ENCODE data around the gene KLF13. TPM values are rescaled to one million over a fixed set of nuclear protein-coding genes. Genes with fewer than 3 reads are reported as not detected.
A peak's percentile ranks its signal among the peaks of the same experiment; 100 is the strongest.

Gene KLF13
- polyA plus RNA-seq, 2 donors = 9.0 to 20.9 TPM

DNA sequence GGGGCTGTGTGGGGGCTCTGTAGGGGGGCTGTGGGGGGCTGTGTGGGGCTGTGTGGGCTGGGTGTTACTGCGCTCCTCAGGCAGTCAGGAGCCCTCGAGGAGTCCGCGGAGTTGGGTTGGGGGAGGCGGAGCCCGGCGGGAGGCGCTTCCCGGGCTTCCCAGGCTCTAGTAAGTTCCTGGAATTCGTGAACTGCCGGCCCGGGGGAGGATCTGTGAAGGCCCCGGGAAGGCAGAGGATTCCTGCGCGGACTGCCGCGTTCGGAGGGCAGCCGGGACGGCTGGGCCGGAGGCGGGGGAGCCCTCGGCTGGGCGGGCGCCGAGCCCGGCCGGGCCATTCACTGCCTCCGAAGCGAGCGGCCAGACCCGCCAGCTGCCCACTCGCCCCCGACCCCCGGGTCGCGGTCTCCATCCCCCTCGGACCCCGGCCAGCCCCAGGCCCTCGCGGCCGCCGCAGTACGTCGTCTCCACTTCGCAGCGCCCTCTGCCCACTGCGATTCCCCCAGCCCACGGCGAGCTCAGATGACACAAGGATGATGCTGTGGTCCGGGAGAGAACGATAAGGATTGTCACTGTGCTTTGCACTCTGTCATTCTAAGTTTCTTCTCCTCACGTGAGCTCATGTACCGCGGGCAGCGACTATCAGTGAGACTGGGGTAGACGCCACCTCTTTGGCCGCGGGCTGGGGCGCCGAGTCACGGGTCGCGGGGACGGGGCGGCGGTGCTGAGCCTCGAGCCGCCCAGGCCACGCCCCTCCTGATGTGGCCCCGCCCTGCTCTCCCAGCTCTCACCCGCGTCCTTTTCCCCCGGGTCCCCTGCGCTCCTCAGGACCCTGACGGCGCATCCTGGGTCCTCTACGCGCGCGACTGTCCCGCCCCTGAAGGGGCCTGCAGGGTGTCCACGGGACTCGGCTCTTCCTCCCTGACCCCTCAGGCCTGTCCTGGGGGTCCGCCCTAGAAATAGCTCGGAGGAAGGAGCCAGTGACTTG is 65.3 kb downstream of the KLF13 start:
- Histone ChIP-seq H3K9me3 (ENCODE audit: control insufficient read depth in 2 of 2, insufficient read depth in 1 of 2, low read depth in 1 of 2, low read length in 1 of 2) (no peaks in the 10 kb centered on the region), H3K27me3 (ENCODE audit: control insufficient read depth in 1 of 2, insufficient read depth in 2 of 2, low read length in 2 of 2) (no peaks in the 10 kb centered on the region), H3K4me3 (ENCODE audit: low read depth in 1 of 2, low read length in 2 of 2) (peak overlapping the region; percentile 45 to 52), H3K27ac (ENCODE audit: low read depth in 2 of 2, low read length in 1 of 2) (peak overlapping the region; percentile 84 to 94), H3K36me3 (ENCODE audit: control insufficient read depth in 2 of 2, insufficient read depth in 2 of 2, low read length in 1 of 2) (no peaks in the 10 kb centered on the region), H3K4me1 (ENCODE audit: control insufficient read depth in 2 of 2, insufficient read depth in 2 of 2, low read length in 1 of 2) (peaks cover 0 to 4% of the 10 kb centered on the region in 2 donors)
- 0% methylated on average over 67 to 86 of the region's 86 CpGs for WGBS, 2 donors

GRCh38 chr15:31392761-31393401 is 66.2 kb downstream of the KLF13 start:
- Histone ChIP-seq H3K27ac (ENCODE audit: low read depth in 2 of 2, low read length in 1 of 2) (peak overlapping the region; percentile 84 to 94), H3K36me3 (ENCODE audit: control insufficient read depth in 2 of 2, insufficient read depth in 2 of 2, low read length in 1 of 2) (no peaks in the 10 kb centered on the region), H3K4me3 (ENCODE audit: low read depth in 1 of 2, low read length in 2 of 2) (peak overlapping the region; percentile 45 to 52), H3K4me1 (ENCODE audit: control insufficient read depth in 2 of 2, insufficient read depth in 2 of 2, low read length in 1 of 2) (peaks cover 0 to 6% of the 10 kb centered on the region in 2 donors), H3K9me3 (ENCODE audit: control insufficient read depth in 2 of 2, insufficient read depth in 1 of 2, low read depth in 1 of 2, low read length in 1 of 2) (no peaks in the 10 kb centered on the region), H3K27me3 (ENCODE audit: control insufficient read depth in 1 of 2, insufficient read depth in 2 of 2, low read length in 2 of 2) (no peaks in the 10 kb centered on the region)
- WGBS, 2 donors = 6 to 12% methylated on average over 35 to 43 of the region's 43 CpGs

GRCh38 chr15:31393444-31394091 is 66.9 kb downstream of the KLF13 start:
- no peaks in the 10 kb centered on the region for H3K27me3 ChIP-seq (ENCODE audit: control insufficient read depth in 1 of 2, insufficient read depth in 2 of 2, low read length in 2 of 2)
- peak overlapping the region in 1 of 2 donors; percentile 8 for H3K27ac ChIP-seq (ENCODE audit: low read depth in 2 of 2, low read length in 1 of 2)
- H3K4me3 ChIP-seq (ENCODE audit: low read depth in 1 of 2, low read length in 2 of 2) = no peak overlapping the region
- 60 to 81% methylated on average over 21 of the region's 21 CpGs for WGBS, 2 donors
- peaks cover 0 to 12% of the 10 kb centered on the region in 2 donors for H3K4me1 ChIP-seq (ENCODE audit: control insufficient read depth in 2 of 2, insufficient read depth in 2 of 2, low read length in 1 of 2)
- no peaks in the 10 kb centered on the region for H3K36me3 ChIP-seq (ENCODE audit: control insufficient read depth in 2 of 2, insufficient read depth in 2 of 2, low read length in 1 of 2)
- no peaks in the 10 kb centered on the region for H3K9me3 ChIP-seq (ENCODE audit: control insufficient read depth in 2 of 2, insufficient read depth in 1 of 2, low read depth in 1 of 2, low read length in 1 of 2)

DNA sequence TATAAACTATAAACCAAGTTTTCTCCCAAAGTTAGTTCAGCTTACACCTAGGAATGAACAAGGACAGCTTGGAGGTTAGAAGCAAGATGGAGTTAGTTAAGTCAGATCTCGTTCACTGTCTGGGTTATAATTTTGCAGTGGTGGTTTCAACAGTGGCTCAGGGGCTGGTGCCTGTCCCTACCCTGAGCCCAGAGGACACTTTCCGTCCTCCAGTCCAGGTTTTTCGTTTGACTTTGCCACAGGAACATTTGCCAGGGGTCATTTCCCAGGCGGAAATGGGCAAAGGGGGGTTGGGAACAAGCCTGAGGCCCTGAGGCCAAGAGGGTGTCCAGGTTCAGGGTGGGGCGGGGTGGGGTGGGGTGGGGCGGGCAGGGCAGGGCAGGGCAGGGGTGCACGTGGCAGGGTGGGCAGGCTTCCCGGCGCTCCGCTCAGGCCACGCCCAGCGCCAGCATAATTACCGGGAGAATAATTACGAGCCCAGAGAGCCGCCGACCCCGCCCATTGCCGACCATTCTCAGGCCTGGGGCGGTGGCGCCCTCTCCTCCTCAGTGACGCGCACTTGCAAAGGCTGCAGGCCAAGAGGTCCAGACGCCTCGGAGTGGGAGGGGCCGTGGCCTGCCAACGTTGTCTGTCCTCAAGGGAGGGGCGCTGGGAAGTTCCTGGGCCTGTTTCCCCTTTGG is 70.4 kb downstream of the KLF13 start:
- Histone ChIP-seq H3K9me3 (ENCODE audit: control insufficient read depth in 2 of 2, insufficient read depth in 1 of 2, low read depth in 1 of 2, low read length in 1 of 2) (no peaks in the 10 kb centered on the region), H3K27ac (ENCODE audit: low read depth in 2 of 2, low read length in 1 of 2) (peak overlapping the region; percentile 89 to 92), H3K36me3 (ENCODE audit: control insufficient read depth in 2 of 2, insufficient read depth in 2 of 2, low read length in 1 of 2) (no peaks in the 10 kb centered on the region), H3K27me3 (ENCODE audit: control insufficient read depth in 1 of 2, insufficient read depth in 2 of 2, low read length in 2 of 2) (no peaks in the 10 kb centered on the region), H3K4me1 (ENCODE audit: control insufficient read depth in 2 of 2, insufficient read depth in 2 of 2, low read length in 1 of 2) (peaks cover 0 to 27% of the 10 kb centered on the region in 2 donors), H3K4me3 (ENCODE audit: low read depth in 1 of 2, low read length in 2 of 2) (no peak overlapping the region)
- 14 to 18% methylated on average over 26 to 27 of the region's 27 CpGs for WGBS, 2 donors

DNA sequence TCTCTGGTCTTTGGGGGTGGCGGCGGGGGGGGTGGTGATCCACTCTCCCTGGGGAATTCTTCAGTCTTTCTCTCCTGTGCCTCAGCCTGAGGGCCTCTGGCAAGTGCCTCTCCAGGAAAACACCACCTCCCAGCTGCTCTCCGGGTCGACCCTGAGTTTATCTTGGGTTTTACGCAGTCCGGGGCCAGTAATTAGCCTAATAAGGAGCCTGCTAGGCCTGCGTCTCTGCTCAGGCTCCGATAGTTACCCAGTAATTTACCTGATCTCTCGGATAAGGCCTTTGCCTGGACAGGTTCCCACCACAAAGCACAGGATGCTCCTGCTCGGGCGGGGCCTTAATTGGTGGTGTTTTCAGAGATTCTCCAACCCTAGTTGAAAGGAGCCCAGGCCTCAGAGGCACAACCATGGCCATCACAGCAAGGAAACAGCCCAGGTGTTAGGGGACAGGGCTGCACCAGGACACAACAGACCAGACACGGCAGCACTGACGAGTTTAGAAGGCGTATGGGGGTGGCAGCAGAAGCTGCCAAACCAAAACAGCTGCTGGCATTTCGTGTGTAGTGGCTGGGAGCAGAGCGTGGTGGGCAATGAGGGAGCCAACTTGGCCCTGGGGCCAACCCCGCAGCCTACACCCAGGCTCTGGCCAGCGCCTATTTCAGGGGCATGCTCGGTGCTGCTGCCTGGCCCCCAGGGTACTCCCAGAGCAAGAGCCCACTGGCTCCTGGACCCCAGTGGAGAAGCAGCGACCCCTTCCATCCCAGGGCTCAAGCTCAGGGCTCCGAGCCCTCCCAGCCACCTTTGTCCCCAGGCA is 71.4 kb downstream of the KLF13 start:
- Histone ChIP-seq H3K36me3 (ENCODE audit: control insufficient read depth in 2 of 2, insufficient read depth in 2 of 2, low read length in 1 of 2) (no peaks in the 10 kb centered on the region), H3K4me1 (ENCODE audit: control insufficient read depth in 2 of 2, insufficient read depth in 2 of 2, low read length in 1 of 2) (peaks cover 0 to 27% of the 10 kb centered on the region in 2 donors), H3K9me3 (ENCODE audit: control insufficient read depth in 2 of 2, insufficient read depth in 1 of 2, low read depth in 1 of 2, low read length in 1 of 2) (no peaks in the 10 kb centered on the region), H3K27me3 (ENCODE audit: control insufficient read depth in 1 of 2, insufficient read depth in 2 of 2, low read length in 2 of 2) (no peaks in the 10 kb centered on the region), H3K27ac (ENCODE audit: low read depth in 2 of 2, low read length in 1 of 2) (peak overlapping the region; percentile 89 to 90), H3K4me3 (ENCODE audit: low read depth in 1 of 2, low read length in 2 of 2) (no peak overlapping the region)
- WGBS, 2 donors = 46 to 56% methylated on average over 20 to 21 of the region's 21 CpGs

DNA sequence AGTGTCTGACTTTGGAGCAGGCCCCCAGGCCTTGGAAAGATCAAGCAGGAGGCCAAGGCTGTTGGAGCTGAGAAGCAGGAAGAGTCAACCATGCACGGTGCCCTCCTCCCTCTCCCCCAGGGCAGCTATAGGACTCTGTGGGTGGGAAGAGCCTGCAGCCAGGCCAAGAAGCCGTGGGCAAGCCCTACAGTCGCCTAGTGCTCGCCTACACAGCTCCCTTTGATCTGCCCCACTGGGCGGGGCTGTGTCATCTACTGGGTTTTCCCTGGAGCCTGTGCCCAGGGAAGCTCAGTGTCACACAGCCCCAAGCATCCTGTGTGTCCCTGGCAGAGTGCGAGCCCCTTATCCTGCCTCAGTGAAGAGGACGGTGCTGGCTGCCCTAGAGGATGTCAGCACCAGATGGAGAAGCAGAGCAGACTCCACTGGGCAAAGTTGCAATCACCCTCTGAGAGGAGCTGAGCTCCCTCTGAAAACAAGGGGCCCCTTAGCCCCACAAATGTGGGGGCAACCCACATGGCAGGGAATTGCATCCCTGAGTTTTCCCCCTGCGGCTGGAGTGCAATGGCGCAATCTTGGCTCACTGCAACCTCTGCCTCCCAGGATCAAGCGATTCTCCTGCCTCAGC is 72.2 kb downstream of the KLF13 start:
- whole genome bisulfite sequencing, 2 donors = 40 to 50% methylated on average over 9 to 10 of the region's 10 CpGs
- no peak overlapping the region for H3K4me3 ChIP-seq (ENCODE audit: low read depth in 1 of 2, low read length in 2 of 2)
- peaks cover 0 to 27% of the 10 kb centered on the region in 2 donors for H3K4me1 ChIP-seq (ENCODE audit: control insufficient read depth in 2 of 2, insufficient read depth in 2 of 2, low read length in 1 of 2)
- H3K27ac ChIP-seq (ENCODE audit: low read depth in 2 of 2, low read length in 1 of 2) = peak overlapping the region; percentile 89 to 90
- H3K9me3 ChIP-seq (ENCODE audit: control insufficient read depth in 2 of 2, insufficient read depth in 1 of 2, low read depth in 1 of 2, low read length in 1 of 2) = no peaks in the 10 kb centered on the region
- H3K27me3 ChIP-seq (ENCODE audit: control insufficient read depth in 1 of 2, insufficient read depth in 2 of 2, low read length in 2 of 2) = no peaks in the 10 kb centered on the region
- H3K36me3 ChIP-seq (ENCODE audit: control insufficient read depth in 2 of 2, insufficient read depth in 2 of 2, low read length in 1 of 2) = no peaks in the 10 kb centered on the region

GRCh38 chr15:31399544-31400171 is 73.0 kb downstream of the KLF13 start:
- H3K27me3 ChIP-seq (ENCODE audit: control insufficient read depth in 1 of 2, insufficient read depth in 2 of 2, low read length in 2 of 2) = no peaks in the 10 kb centered on the region
- H3K36me3 ChIP-seq (ENCODE audit: control insufficient read depth in 2 of 2, insufficient read depth in 2 of 2, low read length in 1 of 2) = no peaks in the 10 kb centered on the region
- H3K9me3 ChIP-seq (ENCODE audit: control insufficient read depth in 2 of 2, insufficient read depth in 1 of 2, low read depth in 1 of 2, low read length in 1 of 2) = no peaks in the 10 kb centered on the region
- WGBS, 2 donors = 47 to 55% methylated on average over 8 of the region's 8 CpGs
- H3K4me1 ChIP-seq (ENCODE audit: control insufficient read depth in 2 of 2, insufficient read depth in 2 of 2, low read length in 1 of 2) = peaks cover 0 to 27% of the 10 kb centered on the region in 2 donors
- H3K4me3 ChIP-seq (ENCODE audit: low read depth in 1 of 2, low read length in 2 of 2) = no peak overlapping the region
- H3K27ac ChIP-seq (ENCODE audit: low read depth in 2 of 2, low read length in 1 of 2) = peak overlapping the region; percentile 9 to 34

GRCh38 chr15:31400222-31400927 is 73.7 kb downstream of the KLF13 start:
- H3K27me3 ChIP-seq (ENCODE audit: control insufficient read depth in 1 of 2, insufficient read depth in 2 of 2, low read length in 2 of 2) = no peaks in the 10 kb centered on the region
- H3K9me3 ChIP-seq (ENCODE audit: control insufficient read depth in 2 of 2, insufficient read depth in 1 of 2, low read depth in 1 of 2, low read length in 1 of 2) = no peaks in the 10 kb centered on the region
- WGBS, 2 donors = 72 to 80% methylated on average over 13 of the region's 13 CpGs
- H3K27ac ChIP-seq (ENCODE audit: low read depth in 2 of 2, low read length in 1 of 2) = peak overlapping the region in 1 of 2 donors; percentile 34
- H3K4me3 ChIP-seq (ENCODE audit: low read depth in 1 of 2, low read length in 2 of 2) = no peak overlapping the region
- peaks cover 0 to 27% of the 10 kb centered on the region in 2 donors for H3K4me1 ChIP-seq (ENCODE audit: control insufficient read depth in 2 of 2, insufficient read depth in 2 of 2, low read length in 1 of 2)
- no peaks in the 10 kb centered on the region for H3K36me3 ChIP-seq (ENCODE audit: control insufficient read depth in 2 of 2, insufficient read depth in 2 of 2, low read length in 1 of 2)

Data from esophagus (tissue), 2 donors.